RWPE1 (cell line): ENCODE results near the gene CASP10.
"Not testable (repeated sequence)": the region's sequence is repeated elsewhere in the genome, so short reads cannot be mapped to it uniquely, and the experiment has no call there.

ENCODE experiments used
- CTCF ChIA-PET: fragments of 350-600 bp; sonication (Branson Sonifier 250); formaldehyde crosslinking; extraction: SDS; loops from one replicate; lab custom pipeline; 2021; lab: Yijun Ruan, JAX
- POLR2A ChIA-PET: fragments of 400-600 bp; formaldehyde crosslinking; extraction: SDS; loops from one replicate; lab custom pipeline; 2020; ENCODE audit warnings: antibody characterized with exemption; ENCODE audit not compliant: low non-redundant PET; lab: Yijun Ruan, JAX
- DNase-seq: peaks from one replicate; pipeline ENCODE4 v3.0.0; 2012; ENCODE audit warnings: low spot score
- H3K27ac ChIP-seq: fragments of 450-650 bp; 2 replicates; pipeline ENCODE4 v1.5.1; 2017
- CTCF ChIP-seq: fragments of 450-650 bp; conservative IDR thresholded peaks from 2 replicates; pipeline ENCODE4 v1.5.1; 2017; ENCODE audit warnings: low read depth, mild to moderate bottlenecking

The CASP10 gene

DNA sequence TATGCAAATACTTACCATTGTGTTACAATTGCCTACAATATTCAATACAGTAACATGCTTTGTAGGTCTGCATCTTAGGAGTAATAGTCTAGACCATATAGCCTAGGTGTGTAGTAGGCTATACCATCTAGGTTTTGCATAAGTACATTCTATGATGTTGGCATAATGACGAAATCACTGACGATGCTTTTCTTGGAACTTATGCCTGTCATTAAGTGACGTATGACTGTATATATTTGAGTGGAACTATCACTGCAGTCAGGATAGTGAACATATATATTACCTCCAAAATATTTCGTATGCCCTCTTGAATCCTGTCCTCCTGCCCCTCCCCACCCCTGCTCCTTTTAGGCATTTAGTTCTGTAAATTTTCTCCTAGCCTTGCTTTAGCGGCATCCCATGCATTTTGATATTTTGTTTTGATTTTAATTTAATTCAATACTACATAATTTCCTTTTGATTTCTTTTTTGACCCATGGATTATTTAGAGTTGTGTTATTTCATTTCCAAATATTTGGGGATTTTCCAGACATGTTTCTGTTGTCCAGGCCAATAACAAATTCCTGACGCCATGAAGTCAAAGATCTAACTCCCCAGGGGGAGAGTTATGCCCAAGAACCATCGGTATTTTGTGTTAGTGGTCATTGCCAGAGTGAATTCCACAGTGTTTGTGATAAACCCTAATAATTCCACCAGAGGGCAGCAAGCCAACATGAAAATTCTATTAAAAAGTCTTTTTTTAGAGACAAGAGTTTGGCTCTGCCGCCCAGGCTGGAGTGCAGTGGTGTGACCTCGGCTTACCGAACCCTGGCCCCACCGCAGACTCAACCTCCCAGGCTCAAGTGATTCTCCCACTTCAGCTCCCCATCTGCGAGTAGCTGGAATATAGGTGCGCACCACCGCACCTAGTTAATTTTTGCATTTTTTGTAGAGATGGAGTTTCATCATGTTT is 53.2 kb downstream of the CASP10 start:
- peak; percentile 56 for DNase-seq
- POLR2A ChIA-PET = no interaction called here
- peak; percentile 70 for TF ChIP-seq CTCF
- CTCF ChIA-PET = interaction anchor here (0.6 to 1.0 kb wide), 3 partner anchors 18 to 340 kb away, joined by 3 to 5 read pairs (median 4); no protein-coding TSS in a partner anchor
- H3K27ac ChIP-seq = peak overlapping the region; percentile 35; the same call in 1 of the 2 replicates

GRCh38 chr2:201237486-201238123 is 54.7 kb downstream of the CASP10 start:
- ChIA-PET POLR2A (interaction anchor here (0.7 kb wide), 1 partner anchor 146 kb away, joined by 7 read pairs; no protein-coding TSS in a partner anchor), CTCF (interaction anchor here (1.0 kb wide), 1 partner anchor 127 kb away, joined by 5 read pairs; no protein-coding TSS in a partner anchor)
- no peak overlapping the region for H3K27ac ChIP-seq
- no peak for TF ChIP-seq CTCF
- no peak for DNase-seq

- CTCF ChIA-PET, H3K27ac ChIP-seq, POLR2A ChIA-PET, DNase-seq: not testable (repeated sequence)
These were observed 56.4 kb downstream of the CASP10 start for GRCh38 chr2:201239167-201239935.

- no peak for TF ChIP-seq CTCF
These were observed 59.8 kb downstream of the CASP10 start for GRCh38 chr2:201242571-201243277.

GRCh38 chr2:201244829-201245228 is 61.9 kb downstream of the CASP10 start:
- CTCF ChIA-PET = no interaction called here
- DNase-seq = no peak
- H3K27ac ChIP-seq = no peak overlapping the region
- POLR2A ChIA-PET = no interaction called here
- no peak for TF ChIP-seq CTCF

More at GRCh38 chr2:201242571-201243277, 59.8 kb downstream of the CASP10 start:
- POLR2A ChIA-PET = no interaction called here
- CTCF ChIA-PET = no interaction called here
- DNase-seq = no peak
- H3K27ac ChIP-seq = no peak overlapping the region

DNA sequence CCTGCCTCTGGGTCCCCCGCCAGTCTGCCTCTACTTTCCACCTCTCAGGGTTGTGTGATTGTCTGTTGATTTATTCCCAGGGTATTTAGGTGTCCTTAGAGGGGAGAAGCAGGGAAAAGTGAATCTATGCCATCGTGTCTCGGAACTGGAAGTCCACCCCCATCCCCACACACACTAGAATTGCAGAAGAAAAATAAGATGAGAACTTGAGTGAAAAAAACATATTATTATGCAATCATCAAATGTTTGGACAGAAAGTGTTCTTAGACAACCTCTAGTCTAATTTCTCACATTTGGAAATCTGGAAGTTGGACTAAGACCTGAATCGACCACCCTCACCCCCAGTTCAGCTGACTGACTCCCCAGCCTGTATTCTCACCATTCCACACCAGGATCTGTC is 63.3 kb downstream of the CASP10 start:
- TF ChIP-seq CTCF = no peak
- CTCF ChIA-PET = no interaction called here
- H3K27ac ChIP-seq = no peak overlapping the region
- POLR2A ChIA-PET = no interaction called here
- no peak for DNase-seq
